Astrocyte (in vitro differentiated cells and primary cell): Measurements from ENCODE around the gene ITLN1.

Source experiments
- EZH2 ChIP-seq: IDR thresholded peaks from 2 replicates; pipeline ENCODE4 v1.6.1; 2012; ENCODE audit warnings: mild to moderate bottlenecking, low read length, inconsistent platforms; ENCODE audit not compliant: insufficient read depth
- TF ChIP-seq, protein P1 (sequence below): IDR thresholded peaks from 2 replicates; pipeline ENCODE4 v1.5.1; 2011; ENCODE audit warnings: low read depth, mild to moderate bottlenecking, inconsistent platforms, low read length, moderate library complexity; ENCODE audit not compliant: insufficient read depth

DNA sequence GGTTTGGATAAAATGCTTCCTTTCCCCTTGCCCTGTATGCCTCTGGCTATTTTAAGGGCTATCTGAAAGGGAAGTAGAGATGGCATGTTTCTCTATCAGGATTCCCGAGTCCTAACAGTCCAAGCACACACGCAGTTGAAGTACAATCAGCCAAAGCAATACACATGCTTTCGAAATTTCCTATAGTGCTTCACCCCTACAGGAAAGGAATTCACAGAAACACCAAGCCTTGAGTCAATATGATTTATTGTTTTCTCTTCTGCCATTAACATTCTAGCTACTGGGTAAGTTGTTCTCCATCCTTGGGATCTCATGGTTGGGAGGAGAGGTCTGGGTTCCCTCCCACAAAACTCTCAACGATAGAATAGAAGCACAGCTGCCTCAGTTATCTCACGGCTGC is 8.7 kb downstream of the ITLN1 start:
- TF ChIP-seq, protein P1, sequence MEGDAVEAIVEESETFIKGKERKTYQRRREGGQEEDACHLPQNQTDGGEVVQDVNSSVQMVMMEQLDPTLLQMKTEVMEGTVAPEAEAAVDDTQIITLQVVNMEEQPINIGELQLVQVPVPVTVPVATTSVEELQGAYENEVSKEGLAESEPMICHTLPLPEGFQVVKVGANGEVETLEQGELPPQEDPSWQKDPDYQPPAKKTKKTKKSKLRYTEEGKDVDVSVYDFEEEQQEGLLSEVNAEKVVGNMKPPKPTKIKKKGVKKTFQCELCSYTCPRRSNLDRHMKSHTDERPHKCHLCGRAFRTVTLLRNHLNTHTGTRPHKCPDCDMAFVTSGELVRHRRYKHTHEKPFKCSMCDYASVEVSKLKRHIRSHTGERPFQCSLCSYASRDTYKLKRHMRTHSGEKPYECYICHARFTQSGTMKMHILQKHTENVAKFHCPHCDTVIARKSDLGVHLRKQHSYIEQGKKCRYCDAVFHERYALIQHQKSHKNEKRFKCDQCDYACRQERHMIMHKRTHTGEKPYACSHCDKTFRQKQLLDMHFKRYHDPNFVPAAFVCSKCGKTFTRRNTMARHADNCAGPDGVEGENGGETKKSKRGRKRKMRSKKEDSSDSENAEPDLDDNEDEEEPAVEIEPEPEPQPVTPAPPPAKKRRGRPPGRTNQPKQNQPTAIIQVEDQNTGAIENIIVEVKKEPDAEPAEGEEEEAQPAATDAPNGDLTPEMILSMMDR: no peak
- TF ChIP-seq EZH2: no peak
